SK-N-SH (cell line): ENCODE results near the gene INO80. TPM values are rescaled to one million over a fixed set of nuclear protein-coding genes. Genes with fewer than 3 reads are reported as not detected.

ENCODE experiments used
- CTCF ChIA-PET: fragments of 300-600, 350-600 bp; formaldehyde crosslinking; extraction: SDS; loops from one replicate; lab custom pipeline; 2021; lab: Yijun Ruan, JAX
- POLR2A ChIA-PET: fragments of 350-600 bp; sonication (Branson Sonifier 250); formaldehyde crosslinking; extraction: SDS; loops from one replicate; lab custom pipeline; 2020; ENCODE audit warnings: antibody characterized with exemption, inconsistent platforms; lab: Yijun Ruan, JAX
- DNase-seq: peaks from one replicate; pipeline ENCODE4 v3.0.0; 2012
- H2AFZ ChIP-seq: fragments of 200-600 bp; sonication (generic); 2 replicates; pipeline ENCODE4 v1.8.1; 2016; ENCODE audit warnings: antibody characterized with exemption, mild to moderate bottlenecking, low read depth
- H3F3A ChIP-seq: fragments of 200-600 bp; sonication (generic); replicated peaks from 2 replicates; pipeline ENCODE3; 2016; ENCODE audit warnings: antibody characterized with exemption, mild to moderate bottlenecking; ENCODE audit not compliant: insufficient read depth
- H3K27ac ChIP-seq, 2 experiments: fragments of 200-500 bp in 1 of 2; fragments of 200-600 bp in 1 of 2; sonication (Bioruptor generic) in 1 of 2; sonication (generic), shearing (Covaris generic) in 1 of 2; 2 replicates each; pipeline versions ENCODE4 v1.5.1 to v1.6.1; 2014 to 2016; ENCODE audit warnings: low read depth in 2 of 2, inconsistent platforms in 1 of 2, low read length in 1 of 2, mild to moderate bottlenecking in 1 of 2, mixed read lengths in 1 of 2
- H3K27me3 ChIP-seq: fragments of 200-600 bp; sonication (generic), shearing (Covaris generic); 2 replicates; pipeline ENCODE4 v1.6.1; 2016; ENCODE audit warnings: mixed run types; ENCODE audit not compliant: insufficient read depth
- H3K36me3 ChIP-seq, 2 experiments: fragments of 200-500 bp in 1 of 2; fragments of 200-600 bp in 1 of 2; sonication (Bioruptor generic) in 1 of 2; sonication (generic) in 1 of 2; replicated peaks in 1 of 2; 2 replicates each; pipeline versions ENCODE3 to v1.5.1; 2014 to 2016; ENCODE audit warnings: low read length in 1 of 2, mild to moderate bottlenecking in 1 of 2; ENCODE audit not compliant: insufficient read depth in 2 of 2, control insufficient read depth in 1 of 2
- H3K4me1 ChIP-seq, 2 experiments: fragments of 200-500 bp in 1 of 2; fragments of 200-600 bp in 1 of 2; sonication (Bioruptor generic) in 1 of 2; sonication (generic), shearing (Covaris generic) in 1 of 2; 2 replicates each; pipeline versions ENCODE4 v1.5.1 to v1.6.1; 2014 to 2016; ENCODE audit warnings: low read depth in 1 of 2, low read length in 1 of 2, mixed run types in 1 of 2; ENCODE audit not compliant: insufficient read depth in 2 of 2, control insufficient read depth in 1 of 2
- H3K4me2 ChIP-seq: fragments of 200-600 bp; sonication (generic), shearing (Covaris generic); 2 replicates; pipeline ENCODE4 v1.6.1; 2017; ENCODE audit warnings: mixed run types
- H3K4me3 ChIP-seq, 2 experiments: fragments of 200-500 bp in 1 of 2; fragments of 200-600 bp in 1 of 2; sonication (Bioruptor generic) in 1 of 2; sonication (generic), shearing (Covaris generic) in 1 of 2; 2 replicates each; pipeline versions ENCODE4 v1.5.1 to v1.8.1; 2014 to 2016; ENCODE audit warnings: low read depth in 2 of 2, inconsistent platforms in 1 of 2, low read length in 1 of 2, mild to moderate bottlenecking in 1 of 2, mixed read lengths in 1 of 2, moderate library complexity in 1 of 2
- H3K79me2 ChIP-seq: fragments of 200-600 bp; sonication (generic); 2 replicates; pipeline ENCODE4 v1.8.1; 2017; ENCODE audit warnings: mild to moderate bottlenecking; ENCODE audit not compliant: insufficient read depth
- H3K9ac ChIP-seq: fragments of 200-600 bp; sonication (generic); 2 replicates; pipeline ENCODE4 v1.6.1; 2017; ENCODE audit warnings: mixed run types
- H3K9me2 ChIP-seq: fragments of 200-600 bp; sonication (generic); 2 replicates; pipeline ENCODE4 v1.6.1; 2017; ENCODE audit warnings: mixed run types
- H3K9me3 ChIP-seq: fragments of 200-600 bp; sonication (generic); 2 replicates; pipeline ENCODE4 v1.6.1; 2017; ENCODE audit warnings: mixed run types, mild to moderate bottlenecking, moderate library complexity
- H4K20me1 ChIP-seq: fragments of 200-600 bp; sonication (generic); 2 replicates; pipeline ENCODE4 v1.6.1; 2017; ENCODE audit warnings: mild to moderate bottlenecking, mixed run types; ENCODE audit not compliant: insufficient read depth
- ELF1 ChIP-seq: IDR thresholded peaks from 2 replicates; pipeline ENCODE4 v1.4.0; 2012
- EP300 ChIP-seq, 2 experiments: IDR thresholded peaks; 2 replicates each; pipeline versions ENCODE4 v1.4.0 to v1.6.1; 2012; ENCODE audit warnings: borderline replicate concordance in 1 of 2, low read depth in 1 of 2, low read length in 1 of 2
- FOSL2 ChIP-seq: IDR thresholded peaks from 2 replicates; pipeline ENCODE4 v1.4.0; 2012; ENCODE audit warnings: low read depth, mild to moderate bottlenecking, moderate library complexity, borderline replicate concordance
- FOXJ3 ChIP-seq: sonication (generic); formaldehyde crosslinking; IDR thresholded peaks from 2 replicates; pipeline ENCODE4 v1.5.1; 2020; ENCODE audit warnings: mild to moderate bottlenecking, missing genetic modification reagents
- GABPA ChIP-seq: IDR thresholded peaks from 2 replicates; pipeline ENCODE4 v1.4.0; 2012; ENCODE audit warnings: low read depth, mild to moderate bottlenecking
- JUND ChIP-seq: IDR thresholded peaks from 2 replicates; pipeline ENCODE4 v1.4.0; 2012
- MAX ChIP-seq: IDR thresholded peaks from 2 replicates; pipeline ENCODE4 v1.4.0; 2012; ENCODE audit warnings: low read depth
- MEF2A ChIP-seq: IDR thresholded peaks from 2 replicates; pipeline ENCODE4 v1.4.0; 2012; ENCODE audit warnings: low read depth, borderline replicate concordance
- MXI1 ChIP-seq: IDR thresholded peaks from 2 replicates; pipeline ENCODE4 v1.6.1; 2012; ENCODE audit warnings: mild to moderate bottlenecking, low read depth, low read length, improper control_type of control experiment
- NFIC ChIP-seq: IDR thresholded peaks from 2 replicates; pipeline ENCODE4 v1.4.0; 2012; ENCODE audit warnings: borderline replicate concordance
- NRF1 ChIP-seq: IDR thresholded peaks from 2 replicates; pipeline ENCODE4 v1.6.1; 2012; ENCODE audit warnings: low read depth, mild to moderate bottlenecking, low read length
- PBX3 ChIP-seq: IDR thresholded peaks from 2 replicates; pipeline ENCODE4; 2012
- RAD21 ChIP-seq: IDR thresholded peaks from 2 replicates; pipeline ENCODE4 v1.6.1; 2012; ENCODE audit warnings: mild to moderate bottlenecking, low read length
- RFX5 ChIP-seq: IDR thresholded peaks from 2 replicates; pipeline ENCODE4 v1.6.1; 2012; ENCODE audit warnings: mild to moderate bottlenecking, improper control_type of control experiment, low read length
- SIN3A ChIP-seq: IDR thresholded peaks from 2 replicates; pipeline ENCODE4 v1.6.1; 2012; ENCODE audit warnings: low read depth, mild to moderate bottlenecking, low read length, moderate library complexity, borderline replicate concordance
- SMC3 ChIP-seq: IDR thresholded peaks from 2 replicates; pipeline ENCODE4 v1.6.1; 2012; ENCODE audit warnings: low read depth, low read length, improper control_type of control experiment
- TAF1 ChIP-seq: IDR thresholded peaks from 2 replicates; pipeline ENCODE4 v1.6.1; 2012; ENCODE audit warnings: low read depth, mild to moderate bottlenecking, low read length, moderate library complexity, borderline replicate concordance
- TEAD4 ChIP-seq: IDR thresholded peaks from 2 replicates; pipeline ENCODE4 v1.4.0; 2012; ENCODE audit warnings: mild to moderate bottlenecking, borderline replicate concordance; ENCODE audit not compliant: insufficient read depth
- YY1 ChIP-seq: IDR thresholded peaks from 2 replicates; pipeline ENCODE4 v1.4.0; 2012; ENCODE audit warnings: low read depth, mild to moderate bottlenecking
- WGBS: methylation state at CpG from one replicate; pipeline ENCODE4 v1.1.6; 2017; ENCODE audit warnings: low lambda C conversion rate; 5-methylcytosine and 5-hydroxymethylcytosine counted together
- polyA plus RNA-seq, 3 experiments: library from polyadenylated mRNA; depleted of rRNA; stranded (reverse); fragments of >200 nt; gene quantifications; 2 replicates each; pipeline ENCODE4 v1.2.3, GENCODE V29; 2012
- TF ChIP-seq, protein P1 (sequence below): fragments of 200-600 bp; sonication (generic); IDR thresholded peaks from 2 replicates; pipeline ENCODE4 v1.6.1; 2017; ENCODE audit warnings: antibody characterized with exemption, mild to moderate bottlenecking, moderate library complexity
- TF ChIP-seq, protein P2 (sequence below): IDR thresholded peaks from 2 replicates; pipeline ENCODE4 v1.4.0; 2012; ENCODE audit warnings: low read depth, borderline replicate concordance
- TF ChIP-seq, protein P3 (sequence below): IDR thresholded peaks from 2 replicates; pipeline ENCODE4 v1.6.1; 2012; ENCODE audit warnings: mild to moderate bottlenecking, low read depth, low read length, moderate library complexity

The INO80 gene
- polyA plus RNA-seq, 1 of the 3 experiments (the other 2 are of a cell fraction): 4.6 TPM

DNA sequence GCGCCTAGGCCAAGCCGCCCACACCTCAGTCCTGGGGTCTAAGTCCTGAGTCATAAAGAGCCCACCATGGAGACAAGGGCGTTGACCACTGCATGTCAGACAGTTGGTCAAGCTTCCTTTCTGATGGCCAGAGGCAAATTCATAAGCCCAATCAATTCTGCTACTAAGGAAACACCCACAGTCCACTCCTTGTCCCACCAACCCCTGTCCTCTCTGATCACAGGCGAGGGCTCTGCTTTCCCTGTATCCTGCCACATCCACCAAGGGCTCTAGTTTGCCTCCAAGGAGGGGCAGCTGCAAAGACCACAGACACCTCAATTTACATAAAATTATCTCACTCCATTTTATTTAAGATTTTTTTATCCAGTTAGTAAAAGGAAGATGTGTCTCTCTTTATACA lies 137.5 kb downstream of the INO80 start:
- TF ChIP-seq SMC3 (no peak), MEF2A (no peak), RAD21 (no peak), ELF1 (no peak), MXI1 (no peak), MAX (no peak), TEAD4 (no peak), SIN3A (no peak), NRF1 (no peak), YY1 (no peak), PBX3 (no peak), GABPA (no peak), FOXJ3 (CRISPR knock-in tag) (no peak)
- TF ChIP-seq, protein P1, sequence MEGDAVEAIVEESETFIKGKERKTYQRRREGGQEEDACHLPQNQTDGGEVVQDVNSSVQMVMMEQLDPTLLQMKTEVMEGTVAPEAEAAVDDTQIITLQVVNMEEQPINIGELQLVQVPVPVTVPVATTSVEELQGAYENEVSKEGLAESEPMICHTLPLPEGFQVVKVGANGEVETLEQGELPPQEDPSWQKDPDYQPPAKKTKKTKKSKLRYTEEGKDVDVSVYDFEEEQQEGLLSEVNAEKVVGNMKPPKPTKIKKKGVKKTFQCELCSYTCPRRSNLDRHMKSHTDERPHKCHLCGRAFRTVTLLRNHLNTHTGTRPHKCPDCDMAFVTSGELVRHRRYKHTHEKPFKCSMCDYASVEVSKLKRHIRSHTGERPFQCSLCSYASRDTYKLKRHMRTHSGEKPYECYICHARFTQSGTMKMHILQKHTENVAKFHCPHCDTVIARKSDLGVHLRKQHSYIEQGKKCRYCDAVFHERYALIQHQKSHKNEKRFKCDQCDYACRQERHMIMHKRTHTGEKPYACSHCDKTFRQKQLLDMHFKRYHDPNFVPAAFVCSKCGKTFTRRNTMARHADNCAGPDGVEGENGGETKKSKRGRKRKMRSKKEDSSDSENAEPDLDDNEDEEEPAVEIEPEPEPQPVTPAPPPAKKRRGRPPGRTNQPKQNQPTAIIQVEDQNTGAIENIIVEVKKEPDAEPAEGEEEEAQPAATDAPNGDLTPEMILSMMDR: no peak
- TF ChIP-seq, protein P2, sequence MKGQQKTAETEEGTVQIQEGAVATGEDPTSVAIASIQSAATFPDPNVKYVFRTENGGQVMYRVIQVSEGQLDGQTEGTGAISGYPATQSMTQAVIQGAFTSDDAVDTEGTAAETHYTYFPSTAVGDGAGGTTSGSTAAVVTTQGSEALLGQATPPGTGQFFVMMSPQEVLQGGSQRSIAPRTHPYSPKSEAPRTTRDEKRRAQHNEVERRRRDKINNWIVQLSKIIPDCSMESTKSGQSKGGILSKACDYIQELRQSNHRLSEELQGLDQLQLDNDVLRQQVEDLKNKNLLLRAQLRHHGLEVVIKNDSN: no peak
- TF ChIP-seq, all 33 proteins: peak for 0
- peaks cover 18% of the 10 kb centered on the region for H3F3A ChIP-seq
- WGBS: 96% methylated on average over 4 of the region's 4 CpGs
- peaks cover 0 to 13% of the 10 kb centered on the region in 2 experiments; a peak in 2 of 4 replicates for H3K4me1 ChIP-seq
- no peak overlapping the region for H2AFZ ChIP-seq
- H3K36me3 ChIP-seq: peaks cover 62 to 75% of the 10 kb centered on the region in 2 experiments
- CTCF ChIA-PET: interaction anchor here (1.2 kb wide), 1 partner anchor 74 kb away, joined by 3 read pairs; no protein-coding TSS in a partner anchor
- H3K9ac ChIP-seq: no peak overlapping the region
- H3K9me3 ChIP-seq: no peaks in the 10 kb centered on the region
- no peak overlapping the region for H3K27ac ChIP-seq
- no peaks in the 10 kb centered on the region for H3K9me2 ChIP-seq
- no peak overlapping the region for H3K4me2 ChIP-seq
- H3K27me3 ChIP-seq: no peaks in the 10 kb centered on the region
- POLR2A ChIA-PET: no interaction called here
- DNase-seq: no peak
- H4K20me1 ChIP-seq: no peaks in the 10 kb centered on the region
- H3K79me2 ChIP-seq: no peaks in the 10 kb centered on the region
- H3K4me3 ChIP-seq: no peak overlapping the region

- Histone ChIP-seq H2AFZ (no peak overlapping the region), H3K4me2 (no peak overlapping the region), H3K9me3 (no peaks in the 10 kb centered on the region), H3K36me3 (peaks cover 59 to 72% of the 10 kb centered on the region in 2 experiments), H3K9me2 (no peaks in the 10 kb centered on the region), H3K27ac (no peak overlapping the region), H3K4me1 (peaks cover 0 to 9% of the 10 kb centered on the region in 2 experiments; a peak in 2 of 4 replicates), H3F3A (peaks cover 14% of the 10 kb centered on the region), H3K79me2 (no peaks in the 10 kb centered on the region), H4K20me1 (no peaks in the 10 kb centered on the region), H3K9ac (no peak overlapping the region), H3K27me3 (no peaks in the 10 kb centered on the region), H3K4me3 (no peak overlapping the region)
- WGBS: 72% methylated on average over 2 of the region's 2 CpGs
- ChIA-PET CTCF (interaction anchor here (1.2 kb wide), 1 partner anchor 74 kb away, joined by 3 read pairs; no protein-coding TSS in a partner anchor), POLR2A (no interaction called here)
- DNase-seq: no peak
- TF ChIP-seq EP300 (IDR thresholded peaks at IDR 0.05; ENCODE audit: borderline replicate concordance in 1 of 2, low read depth in 1 of 2, low read length in 1 of 2) (no peak), NFIC (no peak), FOXJ3 (CRISPR knock-in tag) (no peak), NRF1 (no peak), TAF1 (no peak), FOSL2 (no peak), JUND (no peak), RFX5 (no peak)
- TF ChIP-seq, protein P3, sequence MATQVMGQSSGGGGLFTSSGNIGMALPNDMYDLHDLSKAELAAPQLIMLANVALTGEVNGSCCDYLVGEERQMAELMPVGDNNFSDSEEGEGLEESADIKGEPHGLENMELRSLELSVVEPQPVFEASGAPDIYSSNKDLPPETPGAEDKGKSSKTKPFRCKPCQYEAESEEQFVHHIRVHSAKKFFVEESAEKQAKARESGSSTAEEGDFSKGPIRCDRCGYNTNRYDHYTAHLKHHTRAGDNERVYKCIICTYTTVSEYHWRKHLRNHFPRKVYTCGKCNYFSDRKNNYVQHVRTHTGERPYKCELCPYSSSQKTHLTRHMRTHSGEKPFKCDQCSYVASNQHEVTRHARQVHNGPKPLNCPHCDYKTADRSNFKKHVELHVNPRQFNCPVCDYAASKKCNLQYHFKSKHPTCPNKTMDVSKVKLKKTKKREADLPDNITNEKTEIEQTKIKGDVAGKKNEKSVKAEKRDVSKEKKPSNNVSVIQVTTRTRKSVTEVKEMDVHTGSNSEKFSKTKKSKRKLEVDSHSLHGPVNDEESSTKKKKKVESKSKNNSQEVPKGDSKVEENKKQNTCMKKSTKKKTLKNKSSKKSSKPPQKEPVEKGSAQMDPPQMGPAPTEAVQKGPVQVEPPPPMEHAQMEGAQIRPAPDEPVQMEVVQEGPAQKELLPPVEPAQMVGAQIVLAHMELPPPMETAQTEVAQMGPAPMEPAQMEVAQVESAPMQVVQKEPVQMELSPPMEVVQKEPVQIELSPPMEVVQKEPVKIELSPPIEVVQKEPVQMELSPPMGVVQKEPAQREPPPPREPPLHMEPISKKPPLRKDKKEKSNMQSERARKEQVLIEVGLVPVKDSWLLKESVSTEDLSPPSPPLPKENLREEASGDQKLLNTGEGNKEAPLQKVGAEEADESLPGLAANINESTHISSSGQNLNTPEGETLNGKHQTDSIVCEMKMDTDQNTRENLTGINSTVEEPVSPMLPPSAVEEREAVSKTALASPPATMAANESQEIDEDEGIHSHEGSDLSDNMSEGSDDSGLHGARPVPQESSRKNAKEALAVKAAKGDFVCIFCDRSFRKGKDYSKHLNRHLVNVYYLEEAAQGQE: no peak
These were observed 137.9 kb downstream of the INO80 start for GRCh38 chr15:40978141-40978540.
